H1 (cell line): ENCODE data around the gene LIPT2. TPM values are rescaled to one million over a fixed set of nuclear protein-coding genes. Genes with fewer than 3 reads are reported as not detected.

Experiments used
- CTCF ChIA-PET: fragments of 300-600 bp; sonication (Branson Sonifier 250); formaldehyde crosslinking; loops from one replicate; lab custom pipeline; 2021; ENCODE audit not compliant: partially characterized antibody; lab: Charles Lee
- POLR2A ChIA-PET: fragments of 300-600 bp; sonication (Branson Sonifier 250); formaldehyde crosslinking; loops from one replicate; lab custom pipeline; 2021; ENCODE audit warnings: inconsistent platforms; ENCODE audit not compliant: partially characterized antibody; lab: Charles Lee
- DNase-seq, 2 experiments: peaks; one replicate each; pipeline versions ENCODE4 v3.0.0 to v3.0.0-alpha.2; 2010 to 2022; ENCODE audit warnings: low spot score in 2 of 2, low read depth in 1 of 2, mixed read lengths in 1 of 2
- FAIRE-seq: peaks from 2 replicates; lab custom pipeline; 2011; peaks lifted over from hg19 to GRCh38; lab: Jason Lieb, UNC
- H2AFZ ChIP-seq: 2 replicates; pipeline ENCODE4 v1.8.1; 2012; ENCODE audit warnings: low read length, inconsistent platforms
- H2AK5ac ChIP-seq: 2 replicates; pipeline ENCODE4 v1.6.1; 2013; ENCODE audit warnings: low read depth, low read length
- H2BK120ac ChIP-seq: replicated peaks from 2 replicates; pipeline ENCODE3; 2013; ENCODE audit warnings: low read depth, low read length, inconsistent platforms
- H2BK12ac ChIP-seq: 2 replicates; pipeline ENCODE4 v1.6.1; 2013; ENCODE audit warnings: low read depth, low read length
- H2BK15ac ChIP-seq: 2 replicates; pipeline ENCODE4 v1.6.1; 2013; ENCODE audit warnings: low read length
- H2BK20ac ChIP-seq: 2 replicates; pipeline ENCODE4 v1.6.1; 2013; ENCODE audit warnings: low read length
- H2BK5ac ChIP-seq: 2 replicates; pipeline ENCODE4 v1.6.1; 2013; ENCODE audit warnings: low read depth, low read length
- H3K14ac ChIP-seq: 2 replicates; pipeline ENCODE4 v1.6.1; 2013; ENCODE audit warnings: inconsistent platforms; ENCODE audit not compliant: insufficient read length
- H3K18ac ChIP-seq: 2 replicates; pipeline ENCODE4 v1.6.1; 2013; ENCODE audit warnings: low read length; ENCODE audit errors: extremely low read depth
- H3K23ac ChIP-seq: 2 replicates; pipeline ENCODE4 v1.6.1; 2013; ENCODE audit warnings: inconsistent platforms; ENCODE audit not compliant: insufficient read length
- H3K23me2 ChIP-seq: 2 replicates; pipeline ENCODE4 v1.6.1; 2013; ENCODE audit warnings: low read depth, low read length
- H3K27ac ChIP-seq: 2 replicates; pipeline ENCODE4 v1.6.1; 2011; ENCODE audit warnings: low read depth, low read length, inconsistent platforms
- H3K27me3 ChIP-seq, 4 experiments: replicated peaks in 1 of 4; 1 replicate in 1 of 4; 2 replicates in 3 of 4; pipeline versions ENCODE4 v1.6.1 to v1.8.1; 2011 to 2013; ENCODE audit warnings: low read length in 3 of 4, mild to moderate bottlenecking in 3 of 4, inconsistent platforms in 2 of 4, mixed read lengths in 2 of 4, moderate library complexity in 1 of 4; ENCODE audit not compliant: control insufficient read depth in 3 of 4, insufficient read depth in 3 of 4; ENCODE audit errors: extremely low read depth in 1 of 4
- H3K36me3 ChIP-seq, 4 experiments: 2 replicates each; pipeline versions ENCODE4 v1.6.1 to v1.8.1; 2011 to 2013; ENCODE audit warnings: mild to moderate bottlenecking in 4 of 4, low read length in 3 of 4, moderate library complexity in 2 of 4, control low read depth in 1 of 4, inconsistent platforms in 1 of 4; ENCODE audit not compliant: insufficient read depth in 4 of 4, control insufficient read depth in 2 of 4
- H3K4ac ChIP-seq: replicated peaks from 2 replicates; pipeline ENCODE3; 2013; ENCODE audit warnings: low read length, low read depth, mixed read lengths, inconsistent platforms; ENCODE audit not compliant: insufficient read length
- H3K4me1 ChIP-seq, 4 experiments: replicated peaks in 1 of 4; 1 replicate in 1 of 4; 2 replicates in 3 of 4; pipeline versions ENCODE4 v1.6.1 to v1.8.1; 2011 to 2013; ENCODE audit warnings: low read length in 3 of 4, inconsistent platforms in 2 of 4, mixed read lengths in 1 of 4; ENCODE audit not compliant: insufficient read depth in 4 of 4, control insufficient read depth in 3 of 4
- H3K4me2 ChIP-seq, 2 experiments: 2 replicates each; pipeline versions ENCODE4 v1.6.1 to v1.8.1; 2011 to 2013; ENCODE audit warnings: low read depth in 2 of 2, low read length in 2 of 2, control low read depth in 1 of 2, inconsistent platforms in 1 of 2, mild to moderate bottlenecking in 1 of 2; ENCODE audit not compliant: insufficient read depth in 1 of 2
- H3K4me3 ChIP-seq, 4 experiments: fragments of 200-600, 300-600 bp in 1 of 4; sonication (generic), shearing (Covaris generic), sonication (Bioruptor Twin) in 1 of 4; 2 replicates each; pipeline versions ENCODE4 v1.5.1 to v1.8.1; 2011 to 2016; ENCODE audit warnings: low read length in 4 of 4, low read depth in 3 of 4, control low read depth in 2 of 4, inconsistent platforms in 2 of 4, mild to moderate bottlenecking in 2 of 4, mixed read lengths in 1 of 4, moderate library complexity in 1 of 4; ENCODE audit not compliant: insufficient read depth in 2 of 4; ENCODE audit errors: extremely low read depth in 1 of 4
- H3K56ac ChIP-seq: replicated peaks from 2 replicates; pipeline ENCODE3; 2013; ENCODE audit warnings: low read depth, mild to moderate bottlenecking, mixed read lengths, low read length, inconsistent platforms; ENCODE audit not compliant: insufficient read length
- H3K79me1 ChIP-seq: 2 replicates; pipeline ENCODE4 v1.6.1; 2013; ENCODE audit warnings: low read depth, low read length, control low read depth
- H3K79me2 ChIP-seq, 2 experiments: 2 replicates each; pipeline versions ENCODE4 v1.6.1 to v1.8.1; 2012 to 2013; ENCODE audit warnings: low read length in 2 of 2, mild to moderate bottlenecking in 2 of 2, inconsistent platforms in 1 of 2; ENCODE audit not compliant: insufficient read depth in 2 of 2, control insufficient read depth in 1 of 2
- H3K9ac ChIP-seq, 4 experiments: replicated peaks in 1 of 4; 1 replicate in 1 of 4; 2 replicates in 3 of 4; pipeline versions ENCODE4 v1.6.1 to v1.8.1; 2011 to 2013; ENCODE audit warnings: low read depth in 3 of 4, low read length in 3 of 4, control low read depth in 2 of 4, mild to moderate bottlenecking in 2 of 4, moderate library complexity in 2 of 4, inconsistent platforms in 1 of 4; ENCODE audit errors: extremely low read depth in 1 of 4
- H3K9me3 ChIP-seq, 2 experiments: 2 replicates each; pipeline versions ENCODE4 v1.6.1 to v1.8.1; 2012 to 2013; ENCODE audit warnings: mild to moderate bottlenecking in 2 of 2, moderate library complexity in 2 of 2, control low read depth in 1 of 2, inconsistent platforms in 1 of 2, low read depth in 1 of 2, low read length in 1 of 2, mixed read lengths in 1 of 2; ENCODE audit not compliant: insufficient read depth in 2 of 2
- H4K20me1 ChIP-seq, 2 experiments: replicated peaks in 1 of 2; 2 replicates each; pipeline versions ENCODE3 to v1.8.1; 2011 to 2013; ENCODE audit warnings: inconsistent platforms in 2 of 2, low read length in 2 of 2, mild to moderate bottlenecking in 1 of 2; ENCODE audit not compliant: insufficient read depth in 2 of 2, control insufficient read depth in 1 of 2
- H4K5ac ChIP-seq: 2 replicates; pipeline ENCODE4 v1.6.1; 2013; ENCODE audit warnings: low read length, low read depth, mixed read lengths, inconsistent platforms; ENCODE audit not compliant: insufficient read length
- H4K8ac ChIP-seq: 2 replicates; pipeline ENCODE4 v1.8.0; 2013; ENCODE audit warnings: mild to moderate bottlenecking, moderate library complexity, low read length, inconsistent platforms; ENCODE audit not compliant: insufficient read depth; ENCODE audit errors: extremely low read depth
- H4K91ac ChIP-seq: replicated peaks from 2 replicates; pipeline ENCODE3; 2013; ENCODE audit warnings: low read length, mixed read lengths, inconsistent platforms; ENCODE audit not compliant: insufficient read length
- BCL11A ChIP-seq, 2 experiments: IDR thresholded peaks; one replicate each; pipeline ENCODE4 v1.6.1; 2011; ENCODE audit warnings: low read depth in 2 of 2, low read length in 2 of 2, mild to moderate bottlenecking in 2 of 2
- CTBP2 ChIP-seq: IDR thresholded peaks from 2 replicates; pipeline ENCODE4 v1.7.0; 2011; ENCODE audit warnings: borderline replicate concordance, mild to moderate bottlenecking, moderate library complexity, mixed read lengths, low read length; ENCODE audit not compliant: insufficient read depth, insufficient read length
- GTF2F1 ChIP-seq: IDR thresholded peaks from 2 replicates; pipeline ENCODE4 v1.6.1; 2012; ENCODE audit warnings: low read depth, low read length, improper control_type of control experiment, borderline replicate concordance
- HDAC2 ChIP-seq, 2 experiments: fragments of 300-600 bp in 1 of 2; sonication (generic) in 1 of 2; IDR thresholded peaks; 2 replicates each; pipeline ENCODE4 v1.6.1; 2011 to 2012; ENCODE audit warnings: low read depth in 2 of 2, low read length in 2 of 2, mild to moderate bottlenecking in 2 of 2, moderate library complexity in 2 of 2, borderline replicate concordance in 1 of 2, inconsistent platforms in 1 of 2
- MAFK ChIP-seq: IDR thresholded peaks from 2 replicates; pipeline ENCODE4 v1.6.1; 2012; ENCODE audit warnings: low read depth, mild to moderate bottlenecking, improper control_type of control experiment, low read length
- NRF1 ChIP-seq: IDR thresholded peaks from 2 replicates; pipeline ENCODE4 v1.6.1; 2011; ENCODE audit warnings: mild to moderate bottlenecking, low read depth, low read length, improper control_type of control experiment
- POLR2A ChIP-seq, 2 experiments: IDR thresholded peaks; 1 replicate in 1 of 2; 2 replicates in 1 of 2; pipeline ENCODE4 v1.6.1; 2011; ENCODE audit warnings: low read depth in 2 of 2, low read length in 2 of 2, mild to moderate bottlenecking in 2 of 2; ENCODE audit errors: control extremely low read depth in 1 of 2
- POLR2AphosphoS5 ChIP-seq: IDR thresholded peaks from 2 replicates; pipeline ENCODE4 v1.6.1; 2011; ENCODE audit warnings: low read depth, low read length
- RAD21 ChIP-seq, 2 experiments: IDR thresholded peaks in 1 of 2; conservative IDR thresholded peaks in 1 of 2; 2 replicates each; pipeline ENCODE4 v1.6.1; 2011; ENCODE audit warnings: low read depth in 2 of 2, low read length in 2 of 2, improper control_type of control experiment in 1 of 2, inconsistent platforms in 1 of 2, mild to moderate bottlenecking in 1 of 2, moderate library complexity in 1 of 2
- RNF2 ChIP-seq: fragments of 200-900, 300-1000 bp; sonication (generic); IDR thresholded peaks from 2 replicates; pipeline ENCODE4 v1.7.1; 2016; ENCODE audit warnings: borderline replicate concordance, low read depth, mild to moderate bottlenecking, antibody characterized with exemption, low read length; ENCODE audit not compliant: poor library complexity, severe bottlenecking; ENCODE audit errors: missing control alignments
- SAP30 ChIP-seq: fragments of 300-600 bp; sonication (generic); IDR thresholded peaks from 2 replicates; pipeline ENCODE4 v1.7.1; 2012; ENCODE audit warnings: low read length, moderate library complexity, mild to moderate bottlenecking, inconsistent platforms; ENCODE audit not compliant: insufficient read depth, insufficient replicate concordance
- SP2 ChIP-seq: IDR thresholded peaks from 2 replicates; pipeline ENCODE4 v1.6.1; 2012; ENCODE audit warnings: mild to moderate bottlenecking, low read length, inconsistent platforms
- YY1 ChIP-seq: IDR thresholded peaks from 2 replicates; pipeline ENCODE4 v1.6.1; 2011; ENCODE audit warnings: low read depth, mild to moderate bottlenecking, low read length
- ZNF274 ChIP-seq: IDR thresholded peaks from 2 replicates; pipeline ENCODE4 v1.7.0; 2012; ENCODE audit warnings: low read length, borderline replicate concordance; ENCODE audit errors: extremely low read depth
- WGBS, 2 experiments: shearing (Covaris generic) in 1 of 2; methylation state at CpG; one replicate each; pipeline versions ENCODE4 v1.1.6 to v1.1.7; 2013 to 2015; ENCODE audit warnings: low lambda C conversion rate in 2 of 2, mixed read lengths in 2 of 2, inconsistent platforms in 1 of 2, low coverage in 1 of 2, missing lambda C conversion rate in 1 of 2; ENCODE audit not compliant: insufficient replicate concordance in 2 of 2, insufficient coverage in 1 of 2, insufficient read length in 1 of 2; ENCODE audit errors: extremely low coverage in 1 of 2, missing lambda C conversion rate in 1 of 2; 5-methylcytosine and 5-hydroxymethylcytosine counted together
- polyA plus RNA-seq, 7 experiments: library from polyadenylated mRNA; depleted of rRNA in 3 of 7; stranded (reverse) in 5 of 7; unstranded in 2 of 7; fragments of >200 nt in 5 of 7; fragments of 200-250 nt in 2 of 7; gene quantifications; 1 replicate in 5 of 7; 2 replicates in 1 of 7; 4 replicates in 1 of 7; pipeline versions ENCODE4 v1.2.1 to v1.2.3, GENCODE V29; 2011 to 2013; ENCODE audit warnings: missing spikeins in 2 of 7, mixed read lengths in 2 of 7
- total RNA-seq: library from RNA; stranded (reverse); fragmentation: NEBNext Ultra II Directional; extraction: Animal tissue kit (Norgen Biotek cat#: 25700); gene quantifications from 2 replicates; pipeline ENCODE4 v1.2.1, GENCODE V29; 2021

LIPT2 gene
- total and polyA plus RNA-seq, 2 of the 8 experiments (the other 6 are each of a cell fraction or from before 2014, with no cell fraction given): 6.4 to 16.7 TPM

- no peaks in the 10 kb centered on the region for H3K79me1 ChIP-seq
- no peak overlapping the region for H2BK20ac ChIP-seq
- CTCF ChIA-PET: interaction anchor here (0.9 kb wide), 1 partner anchor 37 kb away, joined by 3 read pairs; no protein-coding TSS in a partner anchor
- H3K27me3 ChIP-seq: no peaks in the 10 kb centered on the region
- H3K4ac ChIP-seq: no peak overlapping the region
- no peak overlapping the region for H3K4me3 ChIP-seq
- no peaks in the 10 kb centered on the region for H3K9me3 ChIP-seq
- H3K9ac ChIP-seq: no peak overlapping the region
- H2BK5ac ChIP-seq: no peak overlapping the region
- no peaks in the 10 kb centered on the region for H3K4me1 ChIP-seq
- no peak overlapping the region for H3K27ac ChIP-seq
- no peaks in the 10 kb centered on the region for H4K20me1 ChIP-seq
- no peak overlapping the region for H2AK5ac ChIP-seq
- no peak overlapping the region for H2BK12ac ChIP-seq
- POLR2A ChIA-PET: no interaction called here
- no peak for FAIRE-seq
- WGBS, 2 experiments: 81% methylated on average over 9 of the region's 9 CpGs; no CpG with 5 or more reads in 1 of the 2 experiments
- no peak overlapping the region for H3K18ac ChIP-seq
- DNase-seq: no peak
- H3K23ac ChIP-seq: no peak overlapping the region
- H3K4me2 ChIP-seq: no peak overlapping the region
- H3K36me3 ChIP-seq: no peaks in the 10 kb centered on the region
- no peak overlapping the region for H2BK120ac ChIP-seq
- no peak overlapping the region for H4K91ac ChIP-seq
- H3K14ac ChIP-seq: no peak overlapping the region
- H4K5ac ChIP-seq: no peak overlapping the region
- no peak overlapping the region for H3K56ac ChIP-seq
- no peak overlapping the region for H2AFZ ChIP-seq
- H2BK15ac ChIP-seq: no peak overlapping the region
- H3K23me2 ChIP-seq: no peaks in the 10 kb centered on the region
- no peak overlapping the region for H4K8ac ChIP-seq
- no peaks in the 10 kb centered on the region for H3K79me2 ChIP-seq
- no peak for TF ChIP-seq POLR2AphosphoS5
- no peak for TF ChIP-seq MAFK
- no peak for TF ChIP-seq NRF1
- TF ChIP-seq ZNF274: no peak
- TF ChIP-seq GTF2F1: no peak
- TF ChIP-seq RNF2: no peak
- TF ChIP-seq HDAC2 (IDR thresholded peaks at IDR 0.05; ENCODE audit: borderline replicate concordance in 1 of 2, low read depth in 2 of 2, low read length in 2 of 2): no peak
- TF ChIP-seq SAP30: no peak
- TF ChIP-seq BCL11A (IDR thresholded peaks at IDR 0.05; ENCODE audit: low read depth in 2 of 2, low read length in 2 of 2): no peak
- no peak for TF ChIP-seq POLR2A (IDR thresholded peaks at IDR 0.05; ENCODE audit: control extremely low read depth in 1 of 2, low read depth in 2 of 2, low read length in 2 of 2)
- TF ChIP-seq YY1: no peak
- no peak for TF ChIP-seq CTBP2
- TF ChIP-seq SP2: no peak
- no peak for TF ChIP-seq RAD21 (IDR thresholded peaks at IDR 0.05 in 1 of 2, conservative IDR thresholded peaks at IDR 0.05 in 1 of 2; ENCODE audit: low read depth in 2 of 2, low read length in 2 of 2)
These were observed 39.9 kb upstream of the LIPT2 start for GRCh38 chr11:74533421-74533820.
